ENCODE results near the gene UBE4A.
"Not testable (repeated sequence)": the region's sequence is repeated elsewhere in the genome, so short reads cannot be mapped to it uniquely, and the experiment has no call there.

The UBE4A gene

DNA sequence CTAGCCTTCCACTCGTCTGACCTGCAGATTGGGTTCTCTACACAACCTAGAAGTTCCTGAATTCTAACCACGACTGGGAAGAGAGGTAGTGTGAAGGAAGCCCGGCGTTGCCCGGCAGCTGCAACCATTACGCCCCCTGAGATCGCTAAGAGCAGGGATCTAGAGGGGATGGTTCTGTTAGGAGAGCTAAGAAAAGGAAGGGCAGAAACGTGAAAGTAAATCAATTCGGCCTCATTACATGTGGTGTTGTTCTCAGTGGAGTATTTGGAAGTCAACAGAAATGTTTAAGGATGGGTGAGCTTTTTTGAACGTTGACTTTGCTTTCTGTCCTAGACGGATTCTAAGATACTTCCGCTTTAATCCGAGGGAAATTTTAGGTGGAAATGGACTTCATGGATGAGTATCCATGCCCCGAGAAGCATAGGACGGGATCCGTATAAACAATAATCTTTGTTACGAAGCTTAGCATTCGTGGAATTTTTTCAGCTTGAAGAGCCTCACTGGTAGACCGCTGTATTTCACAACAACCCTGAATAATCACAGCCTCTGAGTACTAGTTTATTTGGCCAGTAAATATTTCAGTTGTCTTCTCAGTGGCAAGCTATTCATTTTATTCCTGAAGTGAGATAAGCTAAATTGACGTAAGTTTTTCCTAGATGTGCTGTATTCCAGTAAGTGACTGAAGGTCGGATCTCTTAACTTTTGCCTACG is 42.6 kb downstream of the UBE4A start:
- no peak for DNase-seq

DNA sequence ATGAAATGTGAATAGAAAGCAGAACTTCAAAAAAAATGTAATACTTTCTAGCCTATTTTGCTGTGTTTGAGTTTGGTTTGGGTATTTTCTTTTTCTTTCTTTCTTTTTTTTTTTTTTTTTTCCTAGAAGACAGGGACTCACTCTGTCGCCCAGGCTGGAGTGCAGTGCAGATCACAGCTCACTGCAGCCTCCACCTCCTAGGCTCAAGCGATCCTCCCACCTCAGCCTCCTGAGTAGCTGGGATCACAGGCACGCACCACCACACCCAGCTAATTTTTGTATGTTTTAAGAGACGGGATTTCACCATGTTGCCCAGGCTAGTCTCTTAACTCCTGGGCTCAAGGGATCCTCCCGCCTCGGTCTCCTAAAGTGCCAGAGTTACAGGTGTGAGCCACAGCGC is 43.2 kb downstream of the UBE4A start:
- not testable (repeated sequence) for DNase-seq

DNA sequence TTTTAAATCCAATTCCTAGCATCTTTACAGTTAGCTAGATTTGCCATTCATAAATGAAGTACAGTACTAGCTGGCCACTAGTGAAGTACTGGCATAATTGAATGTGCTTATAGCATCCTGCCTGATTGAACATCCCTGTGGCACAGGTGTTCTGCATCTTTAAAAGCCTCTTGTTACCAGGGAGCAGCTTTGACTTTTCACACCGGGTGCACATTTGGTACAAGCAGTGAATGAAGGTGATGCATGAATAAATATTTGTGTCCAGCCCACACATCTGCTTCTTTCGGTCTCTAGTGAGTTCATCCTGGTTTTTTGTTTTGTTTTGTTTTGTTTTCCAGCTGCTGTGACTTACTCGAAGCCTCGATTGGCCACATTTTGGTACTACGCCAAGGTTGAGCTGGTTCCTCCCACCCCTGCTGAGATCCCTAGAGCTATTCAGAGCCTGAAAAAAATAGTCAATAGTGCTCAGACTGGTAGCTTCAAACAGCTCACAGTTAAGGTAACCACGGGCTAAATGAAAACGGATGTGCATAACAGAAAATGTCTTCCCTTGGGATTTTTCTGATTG is 47.3 kb downstream of the UBE4A start:
- DNase-seq, result no peak

DNA sequence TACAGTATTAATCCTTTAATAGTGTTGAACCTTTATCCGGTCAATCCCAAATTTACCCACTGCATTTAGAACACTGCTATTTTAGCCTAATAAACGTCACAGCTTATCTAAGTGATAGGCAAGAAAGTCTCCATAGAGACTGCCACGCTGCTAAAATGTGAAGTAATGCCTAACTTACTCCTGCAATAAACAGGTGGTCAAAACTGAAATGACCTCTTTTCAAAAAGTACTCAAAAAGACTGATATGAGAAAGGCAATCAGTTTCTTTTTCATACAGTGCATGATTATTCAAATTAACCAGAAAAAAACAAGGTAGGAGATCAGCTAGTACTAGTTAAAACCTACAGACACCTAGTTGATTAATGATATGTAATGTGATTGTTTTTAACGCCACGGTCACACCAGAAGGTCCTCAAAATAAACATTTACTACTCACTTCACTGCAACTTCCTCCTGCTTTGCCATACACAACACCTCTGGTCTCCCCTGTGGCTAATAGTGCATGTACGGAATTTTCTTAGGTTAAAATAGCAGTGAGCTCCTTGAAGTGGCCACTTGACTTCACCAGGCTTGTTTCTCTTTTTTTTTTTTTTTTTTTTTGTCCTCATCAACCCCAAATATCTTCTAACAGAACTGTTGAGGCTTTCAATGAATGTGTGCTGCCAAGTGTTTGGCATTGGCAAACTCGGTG is 50.8 kb downstream of the UBE4A start:
- no peak for DNase-seq

DNA sequence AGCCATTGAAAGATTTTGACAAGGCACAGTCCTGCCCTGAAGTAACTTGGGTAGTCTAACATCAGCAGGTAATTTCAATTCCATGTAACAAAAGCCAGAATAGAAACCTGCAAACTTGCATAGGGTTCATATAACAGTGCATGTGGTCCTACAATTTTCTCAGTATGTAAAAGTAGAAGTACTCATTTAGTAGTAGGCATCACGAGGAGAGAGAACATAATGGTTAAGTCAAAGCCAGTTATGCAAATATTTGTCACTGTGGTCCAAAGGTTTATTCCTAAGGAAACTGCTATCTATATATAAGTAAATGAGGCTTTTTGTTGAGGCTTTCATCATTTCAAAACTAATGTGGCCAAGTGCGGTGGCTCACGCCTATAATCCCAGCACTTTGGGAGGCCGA is 52.1 kb downstream of the UBE4A start:
- no peak for DNase-seq

DNA sequence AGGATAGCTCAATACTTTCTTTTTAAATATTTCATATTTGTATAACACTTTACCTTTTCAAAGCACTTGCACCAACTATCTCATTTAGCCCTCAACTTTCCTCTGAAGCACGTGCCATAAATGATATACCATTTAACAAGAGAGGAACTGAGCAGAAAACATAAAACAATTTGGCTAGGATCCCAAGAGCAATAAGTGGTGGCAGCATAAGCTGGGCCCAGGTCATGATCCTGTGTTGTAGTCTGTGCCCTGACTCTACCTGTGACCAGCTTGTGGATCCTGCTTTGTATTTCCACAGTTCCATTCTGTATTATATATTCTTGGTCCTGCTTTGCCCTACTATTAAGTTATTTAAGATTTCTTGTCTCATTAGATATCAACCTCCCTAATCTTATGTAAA is 53.5 kb downstream of the UBE4A start:
- DNase-seq, result no peak

DNA sequence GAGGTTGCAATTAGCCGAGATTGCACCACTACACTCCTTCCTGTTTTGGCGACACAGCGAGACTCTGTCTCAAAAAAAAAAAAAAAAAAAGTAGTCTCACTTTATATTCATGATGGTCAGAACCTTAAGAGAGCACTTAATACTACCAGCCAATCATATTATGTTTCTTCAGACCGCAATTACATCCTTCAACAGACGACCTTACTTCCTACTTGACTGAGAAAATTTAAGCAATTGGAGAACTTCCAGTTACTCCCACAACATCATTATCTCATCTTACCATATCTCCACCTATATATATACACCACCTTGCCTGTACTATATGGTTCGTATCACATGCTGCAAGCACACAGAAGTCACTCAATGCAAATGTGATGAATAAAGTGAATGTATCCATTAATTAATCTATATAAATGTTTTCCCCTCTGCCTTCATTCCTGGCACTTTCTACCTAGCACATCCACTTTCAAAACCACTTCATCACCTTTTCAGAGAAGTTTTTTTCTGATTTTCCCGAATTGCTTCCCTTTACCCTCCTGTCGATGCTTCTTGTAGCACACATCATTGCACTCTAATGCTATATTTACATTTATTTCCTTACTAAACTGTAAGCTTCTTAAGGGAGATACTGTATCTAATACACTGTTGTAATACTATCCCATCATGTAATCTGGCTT is 55.8 kb downstream of the UBE4A start:
- no peak for DNase-seq

DNA sequence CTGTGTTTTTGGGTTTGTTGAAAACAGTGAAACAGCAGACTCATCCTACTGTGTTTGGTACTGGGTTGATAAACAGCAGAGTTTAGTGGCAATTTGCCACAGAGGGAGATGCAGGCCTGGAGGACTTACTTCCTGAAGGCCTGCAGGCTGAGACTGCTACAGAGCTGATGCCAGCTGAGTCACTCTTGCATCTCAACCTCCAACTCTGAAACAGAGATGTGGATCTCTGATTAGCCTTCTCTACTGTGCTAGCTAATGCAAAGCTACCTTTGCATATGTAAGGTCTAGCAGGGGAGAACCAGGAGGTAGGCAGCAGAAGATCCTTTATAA is 56.3 kb downstream of the UBE4A start:
- peak; percentile 35 for DNase-seq

- DNase-seq, result not testable (repeated sequence)
These were observed 57.5 kb downstream of the UBE4A start for GRCh38 chr11:118416900-118417299.

GRCh38 chr11:118417801-118418200 is 58.4 kb downstream of the UBE4A start:
- no peak for DNase-seq

DNA sequence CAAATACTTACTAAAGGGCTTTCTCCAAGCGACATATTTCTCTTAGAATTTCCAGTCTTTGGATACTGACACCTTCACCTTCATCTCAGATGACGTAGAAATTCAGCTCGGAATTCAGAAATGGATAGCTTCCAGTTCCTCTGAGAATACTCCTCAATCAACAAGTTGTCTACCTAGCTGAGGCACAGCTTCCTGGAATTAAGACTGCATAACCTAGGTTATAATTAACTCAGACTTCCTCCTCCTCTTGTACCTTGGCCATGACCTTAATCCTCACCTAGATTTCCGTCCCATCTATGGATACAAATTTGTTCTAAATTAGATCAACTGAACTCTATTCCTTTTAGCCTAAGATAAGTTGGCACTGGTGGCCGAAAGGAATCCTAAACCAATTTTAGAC is 59.4 kb downstream of the UBE4A start:
- no peak for DNase-seq

- DNase-seq, result no peak
These were observed 68.3 kb downstream of the UBE4A start for GRCh38 chr11:118427707-118428106.

GRCh38 chr11:118430956-118431355 is 71.6 kb downstream of the UBE4A start:
- no peak for DNase-seq

GRCh38 chr11:118434123-118434552 is 74.7 kb downstream of the UBE4A start:
- DNase-seq, result no peak

DNA sequence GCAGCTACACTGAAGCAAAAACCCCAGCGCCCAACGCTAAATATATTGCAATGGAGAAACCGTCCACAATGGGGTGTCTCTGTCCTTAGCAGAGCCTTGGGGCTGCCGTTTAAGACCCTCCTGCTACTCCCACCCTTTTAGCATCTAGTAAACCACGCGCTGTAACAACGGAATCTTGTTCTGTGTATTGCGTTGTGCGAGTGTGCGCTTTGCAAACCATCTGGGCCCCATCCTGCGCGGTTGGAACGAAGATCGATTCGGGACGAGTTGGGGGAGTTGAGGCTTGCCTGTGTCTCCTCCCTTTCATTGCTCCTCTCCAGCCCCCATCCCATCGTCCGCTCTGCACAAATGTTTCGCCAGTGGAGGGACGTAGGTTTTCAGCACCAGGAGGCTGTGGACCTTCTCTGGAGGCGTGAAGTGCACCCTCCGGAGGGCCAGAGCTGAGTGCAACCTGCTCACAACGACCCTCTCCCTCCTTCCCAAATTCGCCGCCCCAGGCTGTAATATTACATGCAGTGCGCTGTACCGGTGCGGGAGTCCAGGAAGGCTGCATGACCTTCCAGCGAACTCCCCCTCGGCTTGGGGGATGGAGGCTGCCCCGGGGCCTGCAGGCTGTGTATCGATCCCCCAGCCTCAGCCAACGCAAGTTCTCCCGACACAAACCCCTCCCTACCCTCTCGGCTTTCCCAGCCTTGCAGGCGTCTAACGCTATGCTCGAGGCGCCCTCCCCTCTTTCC is 75.3 kb downstream of the UBE4A start:
- DNase-seq, result peak; percentile 57

DNA sequence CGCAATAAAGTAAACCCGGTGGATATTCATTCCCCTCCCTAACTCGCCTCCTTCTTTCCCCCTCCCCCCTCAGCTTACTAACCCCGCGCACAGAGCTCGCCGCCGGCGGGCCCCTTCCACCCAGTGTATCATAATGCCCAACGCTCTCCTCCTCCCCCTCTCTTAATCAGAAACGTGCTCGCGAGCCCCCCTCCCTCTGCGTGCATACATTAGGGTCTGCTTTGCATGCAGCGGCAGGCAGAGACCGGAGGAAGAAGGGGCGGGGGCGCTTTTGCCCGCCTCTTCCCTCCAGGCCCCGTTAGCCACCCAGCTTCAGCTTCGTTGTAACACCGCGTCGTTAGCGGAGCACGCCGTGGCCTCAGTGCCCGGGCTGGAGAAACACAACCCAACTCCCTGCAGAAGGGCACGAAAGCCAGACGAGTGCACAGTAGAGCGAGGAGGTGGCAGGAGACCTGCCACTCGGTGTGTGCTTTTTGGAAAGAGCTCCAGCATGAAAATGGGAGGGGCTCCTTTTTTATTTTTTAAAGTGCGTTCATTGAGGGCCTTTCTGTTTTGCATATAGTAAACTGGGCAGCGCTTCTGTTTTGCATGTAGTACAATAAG is 76.0 kb downstream of the UBE4A start:
- DNase-seq, result peak; percentile 84

- peak; percentile 99 for DNase-seq
These were observed 76.7 kb downstream of the UBE4A start, which contains the start of gene KMT2A for GRCh38 chr11:118435893-118436624. Gene KMT2A, plus strand, starts transcription at chr11:118436492. Its CDS starts 21 bp downstream, at chr11:118436513.

DNA sequence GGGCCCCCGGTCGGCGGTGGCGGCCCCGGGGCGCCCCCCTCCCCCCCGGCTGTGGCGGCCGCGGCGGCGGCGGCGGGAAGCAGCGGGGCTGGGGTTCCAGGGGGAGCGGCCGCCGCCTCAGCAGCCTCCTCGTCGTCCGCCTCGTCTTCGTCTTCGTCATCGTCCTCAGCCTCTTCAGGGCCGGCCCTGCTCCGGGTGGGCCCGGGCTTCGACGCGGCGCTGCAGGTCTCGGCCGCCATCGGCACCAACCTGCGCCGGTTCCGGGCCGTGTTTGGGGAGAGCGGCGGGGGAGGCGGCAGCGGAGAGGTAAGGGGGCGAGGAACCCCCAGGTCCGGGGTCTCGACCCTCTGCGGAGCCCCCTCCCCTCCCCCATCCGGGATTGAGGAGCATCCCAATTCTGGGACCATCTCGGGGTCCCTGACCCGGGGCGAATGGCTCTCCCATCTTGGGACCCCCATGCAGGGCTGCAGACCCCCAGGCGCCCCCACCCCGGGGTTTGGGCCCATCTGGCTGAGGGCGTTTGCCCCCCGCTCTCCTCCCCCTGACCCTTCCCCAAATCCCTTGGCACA is 77.3 kb downstream of the UBE4A start:
- peak; percentile 40 for DNase-seq

GRCh38 chr11:118437208-118438125 is 78.1 kb downstream of the UBE4A start:
- DNase-seq, result peak; percentile 52

DNA sequence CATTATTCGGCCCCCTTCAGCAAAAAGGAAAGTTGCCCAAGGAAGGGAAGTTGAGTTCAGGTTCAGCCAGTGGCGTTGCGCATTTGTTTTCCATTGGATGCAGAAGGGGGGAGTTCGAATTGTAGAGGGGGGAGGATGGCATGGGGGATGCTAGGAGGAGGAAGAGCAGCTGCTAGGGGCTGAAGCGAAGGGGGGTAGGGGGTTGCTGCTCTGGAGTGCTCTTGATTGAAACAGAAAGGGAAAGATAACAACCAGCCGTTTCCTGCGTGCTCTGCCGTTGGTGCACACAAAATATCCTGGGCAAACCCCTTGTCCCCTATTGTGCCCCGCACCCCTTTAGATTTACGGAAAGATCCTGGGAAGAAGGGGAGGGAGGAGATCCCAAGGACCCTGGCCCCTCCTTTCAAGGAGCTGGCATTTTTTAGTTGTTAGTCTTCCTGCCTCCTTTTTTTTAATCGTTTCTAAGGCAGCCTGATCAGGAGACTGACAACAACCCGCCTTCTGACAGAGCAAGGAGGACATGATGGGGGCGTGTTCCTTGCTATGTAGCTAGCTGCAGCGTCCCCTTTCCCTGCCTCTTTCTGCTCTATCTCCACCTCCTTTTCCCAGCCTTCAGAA is 79.0 kb downstream of the UBE4A start:
- peak; percentile 50 for DNase-seq
